IPS-15b (cell line): ENCODE results near the gene BIK.

Source experiments
- H3K27me3 ChIP-seq: one replicate; pipeline ENCODE4 v1.6.1; 2013; ENCODE audit warnings: low read length; ENCODE audit not compliant: control insufficient read depth, insufficient read depth
- H3K36me3 ChIP-seq: one replicate; pipeline ENCODE4 v1.6.1; 2013; ENCODE audit warnings: low read length; ENCODE audit not compliant: control insufficient read depth, insufficient read depth
- H3K4me1 ChIP-seq: one replicate; pipeline ENCODE4 v1.6.1; 2013; ENCODE audit warnings: mild to moderate bottlenecking, low read length; ENCODE audit not compliant: control insufficient read depth, insufficient read depth
- H3K4me3 ChIP-seq: one replicate; pipeline ENCODE4 v1.5.1; 2013; ENCODE audit warnings: low read depth, low read length
- H3K9ac ChIP-seq: one replicate; pipeline ENCODE4 v1.6.1; 2013; ENCODE audit warnings: low read depth, mild to moderate bottlenecking, low read length
- H3K9me3 ChIP-seq: one replicate; pipeline ENCODE4 v1.6.1; 2013; ENCODE audit warnings: mild to moderate bottlenecking, low read length; ENCODE audit not compliant: control insufficient read depth, insufficient read depth

Gene BIK, protein sequence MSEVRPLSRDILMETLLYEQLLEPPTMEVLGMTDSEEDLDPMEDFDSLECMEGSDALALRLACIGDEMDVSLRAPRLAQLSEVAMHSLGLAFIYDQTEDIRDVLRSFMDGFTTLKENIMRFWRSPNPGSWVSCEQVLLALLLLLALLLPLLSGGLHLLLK

GRCh38 chr22:43110444-43110926 lies at the start of gene BIK:
Gene BIK, plus strand, starts transcription at chr22:43110750. Its CDS starts 13,273 bp downstream, at chr22:43124023.
- peak within 1 kb of the TSS; percentile 75 for H3K4me3 ChIP-seq
- no peaks in the 10 kb centered on the region for H3K9me3 ChIP-seq
- no peaks in the 10 kb centered on the region for H3K36me3 ChIP-seq
- peaks cover 4% of the 10 kb centered on the region for H3K4me1 ChIP-seq
- peaks cover 31% of the 10 kb centered on the region for H3K27me3 ChIP-seq
- peak within 1 kb of the TSS; percentile 24 for H3K9ac ChIP-seq

DNA sequence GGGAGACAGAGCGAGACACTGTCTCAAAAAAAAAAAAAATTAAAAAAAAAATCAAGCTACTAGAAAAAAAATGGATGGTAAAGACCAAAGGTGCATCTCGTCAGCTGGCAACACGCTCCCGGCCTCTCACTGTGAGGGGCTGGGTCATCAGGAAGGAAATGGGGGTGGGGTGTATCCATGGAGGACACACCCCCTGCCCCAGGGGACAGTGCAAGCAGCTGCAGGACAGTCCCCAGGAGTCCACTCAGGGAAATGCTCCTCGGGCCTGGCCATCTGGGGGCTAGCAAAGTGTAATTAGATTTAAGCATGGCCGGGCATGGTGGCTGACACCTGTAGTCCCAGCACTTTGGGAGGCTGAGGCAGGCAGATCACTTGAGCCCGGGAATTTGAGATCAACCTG lies 44.4 kb upstream of the BIK start:
- Histone ChIP-seq H3K36me3 (no peaks in the 10 kb centered on the region), H3K9ac (no peak overlapping the region), H3K27me3 (no peaks in the 10 kb centered on the region), H3K9me3 (no peaks in the 10 kb centered on the region), H3K4me3 (no peak overlapping the region), H3K4me1 (no peaks in the 10 kb centered on the region)

- Histone ChIP-seq H3K9ac (no peak overlapping the region), H3K4me3 (no peak overlapping the region), H3K9me3 (no peaks in the 10 kb centered on the region), H3K4me1 (no peaks in the 10 kb centered on the region), H3K36me3 (no peaks in the 10 kb centered on the region), H3K27me3 (no peaks in the 10 kb centered on the region)
Measured at GRCh38 chr22:43066844-43067385, 43.6 kb upstream of the BIK start.

GRCh38 chr22:43077121-43077877 lies 33.3 kb upstream of the BIK start:
- Histone ChIP-seq H3K9me3 (no peaks in the 10 kb centered on the region), H3K4me1 (no peaks in the 10 kb centered on the region), H3K36me3 (no peaks in the 10 kb centered on the region)

GRCh38 chr22:43078522-43078921 lies 32.0 kb upstream of the BIK start:
- Histone ChIP-seq H3K4me1 (no peaks in the 10 kb centered on the region), H3K4me3 (no peak overlapping the region)

More at GRCh38 chr22:43077121-43077877, 33.3 kb upstream of the BIK start:
- H3K4me3 ChIP-seq, result no peak overlapping the region
- H3K27me3 ChIP-seq, result no peaks in the 10 kb centered on the region
- no peak overlapping the region for H3K9ac ChIP-seq

DNA sequence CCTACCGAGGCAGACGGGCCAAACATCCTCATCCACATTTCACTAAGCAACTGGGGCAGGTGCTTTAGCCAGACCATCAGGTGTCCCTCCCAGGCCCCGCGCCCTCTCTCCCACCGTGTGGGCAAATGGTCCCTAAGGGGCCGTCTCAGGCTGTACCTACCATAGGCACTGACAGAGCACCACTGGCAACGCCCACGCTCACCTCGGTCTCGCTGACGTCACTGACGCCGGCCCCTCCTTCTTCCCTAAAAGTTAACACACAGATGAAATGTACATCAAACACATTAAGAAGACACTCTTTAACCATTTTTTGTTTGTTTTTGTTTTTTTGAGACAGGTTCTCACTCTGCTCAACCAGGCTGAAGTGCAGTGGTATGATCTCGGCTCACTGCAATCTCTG lies 30.8 kb upstream of the BIK start:
- Histone ChIP-seq H3K4me1 (no peaks in the 10 kb centered on the region), H3K9ac (no peak overlapping the region), H3K9me3 (no peaks in the 10 kb centered on the region), H3K36me3 (no peaks in the 10 kb centered on the region), H3K4me3 (no peak overlapping the region), H3K27me3 (no peaks in the 10 kb centered on the region)

More at GRCh38 chr22:43078522-43078921, 32.0 kb upstream of the BIK start:
- no peaks in the 10 kb centered on the region for H3K27me3 ChIP-seq
- no peak overlapping the region for H3K9ac ChIP-seq
- no peaks in the 10 kb centered on the region for H3K36me3 ChIP-seq
- H3K9me3 ChIP-seq, result no peaks in the 10 kb centered on the region

DNA sequence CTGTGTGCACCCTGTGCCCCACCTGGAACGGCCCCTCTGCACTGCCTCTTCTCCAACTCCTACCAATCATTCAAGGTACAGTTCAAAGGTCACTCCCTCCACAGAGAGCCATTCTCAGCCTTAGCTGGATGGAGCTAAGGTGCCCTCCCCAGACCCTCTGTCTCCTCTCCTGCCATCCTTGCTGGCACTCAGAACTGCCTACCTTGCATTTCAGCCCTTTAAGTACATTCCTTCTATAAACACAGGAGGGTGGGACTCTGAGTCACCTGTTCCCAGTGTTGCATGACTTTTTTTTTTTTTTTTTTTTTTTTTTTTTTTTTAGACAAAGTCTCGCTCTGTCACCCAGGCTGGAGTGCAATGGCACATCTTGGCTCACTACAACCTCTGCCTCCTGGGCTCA lies 29.9 kb upstream of the BIK start:
- Histone ChIP-seq H3K27me3 (no peaks in the 10 kb centered on the region), H3K4me3 (no peak overlapping the region), H3K36me3 (no peaks in the 10 kb centered on the region), H3K9me3 (no peaks in the 10 kb centered on the region), H3K4me1 (no peaks in the 10 kb centered on the region), H3K9ac (no peak overlapping the region)

GRCh38 chr22:43081968-43082367 lies 28.6 kb upstream of the BIK start:
- Histone ChIP-seq H3K9ac (no peak overlapping the region), H3K4me1 (no peaks in the 10 kb centered on the region), H3K9me3 (no peaks in the 10 kb centered on the region)

GRCh38 chr22:43085658-43086606 lies 24.6 kb upstream of the BIK start:
- no peaks in the 10 kb centered on the region for H3K36me3 ChIP-seq
- no peaks in the 10 kb centered on the region for H3K4me1 ChIP-seq

More at GRCh38 chr22:43081968-43082367, 28.6 kb upstream of the BIK start:
- Histone ChIP-seq H3K4me3 (no peak overlapping the region), H3K27me3 (no peaks in the 10 kb centered on the region), H3K36me3 (no peaks in the 10 kb centered on the region)

DNA sequence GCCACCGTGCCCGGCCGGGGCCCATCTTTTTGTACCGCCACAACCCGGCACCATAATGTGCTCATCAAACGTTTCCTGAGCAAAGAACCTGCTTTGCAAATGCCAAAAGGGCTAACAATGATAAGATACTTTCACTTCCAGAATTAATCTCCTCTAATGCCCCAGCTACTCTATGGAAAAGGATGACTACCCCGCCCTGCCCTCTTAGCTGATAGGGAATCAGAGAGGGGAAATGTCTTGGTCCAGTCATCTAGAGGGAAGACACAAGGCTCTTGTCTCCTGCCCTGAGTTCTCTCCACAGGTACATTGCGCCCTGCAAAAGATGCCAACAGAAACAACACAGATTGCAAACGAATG lies 21.9 kb upstream of the BIK start:
- Histone ChIP-seq H3K4me3 (peak overlapping the region; percentile 90), H3K36me3 (no peaks in the 10 kb centered on the region), H3K27me3 (no peaks in the 10 kb centered on the region), H3K9me3 (no peaks in the 10 kb centered on the region), H3K9ac (peak overlapping the region; percentile 56), H3K4me1 (no peaks in the 10 kb centered on the region)

More at GRCh38 chr22:43085658-43086606, 24.6 kb upstream of the BIK start:
- Histone ChIP-seq H3K9me3 (no peaks in the 10 kb centered on the region), H3K4me3 (no peak overlapping the region), H3K27me3 (no peaks in the 10 kb centered on the region), H3K9ac (no peak overlapping the region)

DNA sequence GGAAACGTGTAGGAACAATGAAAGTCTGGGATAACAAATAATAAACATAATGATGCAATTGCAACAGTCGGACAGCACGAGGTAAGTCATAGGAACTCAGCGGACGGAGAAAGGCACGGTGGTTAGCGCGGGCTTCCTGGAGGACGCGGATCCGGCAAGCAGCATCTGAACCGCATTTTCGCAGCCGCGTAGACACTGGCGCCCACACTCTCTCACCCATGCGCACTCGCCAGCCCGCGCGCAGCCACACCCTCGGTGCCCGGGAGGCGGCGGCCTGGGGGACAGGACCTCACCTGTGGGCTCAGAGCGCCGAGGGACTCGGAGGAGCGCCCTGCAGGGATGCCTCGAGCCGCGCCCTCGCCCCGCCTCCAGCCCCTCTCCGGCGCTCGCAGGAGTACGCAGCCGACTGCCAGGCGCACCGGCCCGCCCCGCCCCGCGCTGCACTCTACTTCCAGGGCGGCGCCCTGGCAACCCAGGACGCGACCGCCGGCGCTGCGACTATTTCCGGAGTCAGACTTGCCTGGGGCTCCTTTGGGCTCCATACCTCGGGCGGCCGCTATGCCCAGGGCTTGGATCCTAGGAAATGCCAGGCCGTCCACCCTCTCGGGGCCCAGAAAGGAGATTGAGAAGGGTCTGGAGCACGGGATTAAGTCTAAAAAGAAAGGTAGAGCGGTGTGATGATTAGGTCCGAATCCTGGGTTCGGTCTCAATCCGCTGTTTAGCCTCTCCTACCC lies 21.4 kb upstream of the BIK start, which contains the start of gene TTLL1:
Gene TTLL1, minus strand, starts transcription at position 408 of the 734 bp plus-strand sequence. CDS start 13,805 bp downstream, outside the sequence.
- peak within 1 kb of the TSS; percentile 90 for H3K4me3 ChIP-seq

More for the DNA sequence above, 21.4 kb upstream of the BIK start, which contains the start of gene TTLL1:
- Histone ChIP-seq H3K9me3 (no peaks in the 10 kb centered on the region), H3K9ac (peak within 1 kb of the TSS; percentile 56), H3K36me3 (no peaks in the 10 kb centered on the region), H3K27me3 (no peaks in the 10 kb centered on the region), H3K4me1 (no peaks in the 10 kb centered on the region)
